Neural cell (in vitro differentiated cells): ENCODE measurements around the gene IL6ST. TPM values are rescaled to one million over a fixed set of nuclear protein-coding genes. Genes with fewer than 3 reads are reported as not detected.

Experiments
- H2AFZ ChIP-seq: fragments of 200-600, 300-800 bp; sonication (generic), shearing (Covaris generic); 2 replicates; pipeline ENCODE4 v1.6.0; 2014; ENCODE audit warnings: low read depth, mild to moderate bottlenecking, antibody characterized with exemption, low read length, moderate library complexity
- H3F3A ChIP-seq: fragments of 200-600 bp; shearing (Covaris generic); 2 replicates; pipeline ENCODE4 v1.6.1; 2016; ENCODE audit warnings: mild to moderate bottlenecking, moderate library complexity, mixed read lengths, antibody characterized with exemption, low read length; ENCODE audit not compliant: insufficient read depth, poor library complexity, severe bottlenecking
- H3K27ac ChIP-seq: fragments of 200-600, 300-800 bp; sonication (generic), shearing (Covaris generic); 2 replicates; pipeline ENCODE4 v1.5.1; 2014; ENCODE audit warnings: mild to moderate bottlenecking, low read length, moderate library complexity
- H3K27me3 ChIP-seq: fragments of 300-800, 200-600 bp; sonication (generic), shearing (Covaris generic); 2 replicates; pipeline ENCODE4 v1.6.0; 2014; ENCODE audit warnings: mild to moderate bottlenecking, low read depth, low read length, moderate library complexity; ENCODE audit not compliant: insufficient read depth
- H3K36me3 ChIP-seq: fragments of 300-800, 200-600 bp; sonication (generic), shearing (Covaris generic); 2 replicates; pipeline ENCODE4 v1.5.1; 2014; ENCODE audit warnings: mild to moderate bottlenecking, antibody characterized with exemption, low read length, moderate library complexity; ENCODE audit not compliant: insufficient read depth
- H3K4me2 ChIP-seq: fragments of 300-800, 200-600 bp; sonication (generic), shearing (Covaris generic); 2 replicates; pipeline ENCODE4 v1.6.0; 2014; ENCODE audit warnings: mild to moderate bottlenecking, low read length
- H3K4me3 ChIP-seq: fragments of 300-800, 200-600 bp; sonication (generic), shearing (Covaris generic); 2 replicates; pipeline ENCODE4 v1.5.1; 2014; ENCODE audit warnings: mild to moderate bottlenecking, low read length, moderate library complexity
- H3K79me2 ChIP-seq: fragments of 200-600 bp; shearing (Covaris generic); replicated peaks from 2 replicates; pipeline ENCODE4 v1.6.0; 2014; ENCODE audit warnings: mild to moderate bottlenecking, low read length, moderate library complexity; ENCODE audit not compliant: insufficient read depth
- H3K9ac ChIP-seq: fragments of 300-800, 200-600 bp; sonication (generic), shearing (Covaris generic); 2 replicates; pipeline ENCODE4 v1.6.1; 2016; ENCODE audit warnings: mild to moderate bottlenecking, low read length, mixed read lengths
- H3K9me2 ChIP-seq: fragments of 200-600 bp; shearing (Covaris generic); 2 replicates; pipeline ENCODE4 v1.6.1; 2016; ENCODE audit warnings: mild to moderate bottlenecking, low read length, mixed read lengths; ENCODE audit not compliant: insufficient read depth
- H3K9me3 ChIP-seq: fragments of 200-600, 300-800 bp; sonication (generic), shearing (Covaris generic); 2 replicates; pipeline ENCODE4 v1.6.1; 2016; ENCODE audit warnings: mild to moderate bottlenecking, mixed run types, low read length, moderate library complexity, mixed read lengths
- H4K20me1 ChIP-seq: fragments of 200-600 bp; shearing (Covaris generic); 2 replicates; pipeline ENCODE4 v1.6.1; 2016; ENCODE audit warnings: mild to moderate bottlenecking, mixed run types; ENCODE audit not compliant: insufficient read depth
- EP300 ChIP-seq: fragments of 450-650 bp; conservative IDR thresholded peaks from 2 replicates; pipeline ENCODE4 v1.6.1; 2014; ENCODE audit warnings: antibody characterized with exemption, mild to moderate bottlenecking, moderate library complexity; ENCODE audit not compliant: poor library complexity, severe bottlenecking
- EZH2 ChIP-seq: fragments of 200-600, 300-800 bp; shearing (Covaris generic), sonication (generic); IDR thresholded peaks from 2 replicates; pipeline ENCODE4 v1.6.1; 2014; ENCODE audit warnings: antibody characterized with exemption, low read length, borderline replicate concordance, mild to moderate bottlenecking; ENCODE audit not compliant: insufficient read depth, poor library complexity, severe bottlenecking
- MXI1 ChIP-seq: fragments of 450-650 bp; conservative IDR thresholded peaks from 2 replicates; pipeline ENCODE4 v1.6.1; 2014; ENCODE audit warnings: antibody characterized with exemption, mild to moderate bottlenecking; ENCODE audit not compliant: poor library complexity, severe bottlenecking
- POLR2AphosphoS5 ChIP-seq: IDR thresholded peaks from 2 replicates; pipeline ENCODE4 v1.6.1; 2012
- RAD21 ChIP-seq: fragments of 450-650 bp; conservative IDR thresholded peaks from 2 replicates; pipeline ENCODE4 v1.6.1; 2014; ENCODE audit warnings: antibody characterized with exemption, mild to moderate bottlenecking, moderate library complexity
- SMC3 ChIP-seq: fragments of 450-650 bp; conservative IDR thresholded peaks from 2 replicates; pipeline ENCODE4 v1.6.1; 2014; ENCODE audit warnings: antibody characterized with exemption, mild to moderate bottlenecking, moderate library complexity; ENCODE audit not compliant: poor library complexity
- TAF1 ChIP-seq: IDR thresholded peaks from 2 replicates; pipeline ENCODE4 v1.6.1; 2012; ENCODE audit warnings: low read depth
- polyA plus RNA-seq: library from polyadenylated mRNA; depleted of rRNA; stranded (reverse); fragments of >200 nt; gene quantifications from 2 replicates; pipeline ENCODE4 v1.2.3, GENCODE V29; 2014
- TF ChIP-seq, protein P1 (sequence below): IDR thresholded peaks from 2 replicates; pipeline ENCODE4 v1.6.1; 2012; ENCODE audit warnings: borderline replicate concordance
- TF ChIP-seq, protein P2 (sequence below): fragments of 450-650 bp; IDR thresholded peaks from 2 replicates; pipeline ENCODE4 v1.5.1; 2014; ENCODE audit warnings: antibody characterized with exemption, mild to moderate bottlenecking, moderate library complexity; ENCODE audit not compliant: poor library complexity, severe bottlenecking

Gene IL6ST
- polyA plus RNA-seq, 1 donor from 2014 or later = 19.7 TPM

DNA sequence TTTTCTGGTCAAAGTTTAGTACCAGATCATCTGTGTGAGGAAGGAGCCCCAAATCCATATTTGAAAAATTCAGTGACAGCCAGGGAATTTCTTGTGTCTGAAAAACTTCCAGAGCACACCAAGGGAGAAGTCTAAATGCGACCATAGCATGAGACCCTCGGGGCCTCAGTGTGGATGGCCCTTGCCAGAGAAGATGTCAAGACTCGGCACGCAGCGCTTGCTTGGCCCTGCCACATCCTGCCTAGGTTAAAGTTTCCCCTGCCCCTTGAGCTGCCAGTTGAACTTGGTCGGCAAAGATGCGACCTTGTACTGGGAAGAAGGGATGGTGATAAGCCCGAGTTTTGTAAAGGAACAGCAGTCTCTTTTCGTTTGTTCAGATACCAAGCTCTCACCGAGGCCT, 77.8 kb downstream of the IL6ST start:
- Histone ChIP-seq H3K27me3 (no peaks in the 10 kb centered on the region), H3K9me3 (no peaks in the 10 kb centered on the region), H3K4me3 (no peak overlapping the region), H3K36me3 (no peaks in the 10 kb centered on the region), H2AFZ (no peak overlapping the region), H3K4me2 (no peak overlapping the region), H3F3A (no peaks in the 10 kb centered on the region), H3K27ac (no peak overlapping the region), H3K79me2 (no peaks in the 10 kb centered on the region), H3K9me2 (no peaks in the 10 kb centered on the region), H4K20me1 (no peaks in the 10 kb centered on the region), H3K9ac (no peak overlapping the region)
- TF ChIP-seq SMC3 (no peak), TAF1 (no peak)

DNA sequence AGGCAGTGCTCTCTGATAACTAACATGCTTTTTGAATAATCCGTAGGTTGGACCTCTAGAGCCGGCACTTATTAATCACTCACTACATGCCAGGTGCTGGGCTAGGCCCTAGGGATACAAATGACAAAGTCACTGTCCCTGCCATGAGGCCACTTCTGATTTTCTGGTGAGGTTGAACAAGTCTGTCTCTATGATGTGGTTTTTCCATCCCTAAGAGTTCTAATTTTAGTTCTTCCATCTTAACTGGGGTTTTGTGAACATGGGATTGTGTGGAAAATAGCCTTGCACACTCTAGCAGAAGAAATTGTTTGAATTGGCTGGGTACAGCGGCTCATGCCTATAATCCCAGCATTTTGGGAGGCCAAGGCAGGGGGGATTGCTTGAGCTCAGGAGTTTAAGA, 79.0 kb downstream of the IL6ST start:
- H3K9me3 ChIP-seq = no peaks in the 10 kb centered on the region
- H3K9me2 ChIP-seq = no peaks in the 10 kb centered on the region
- H3F3A ChIP-seq = no peaks in the 10 kb centered on the region
- H3K4me2 ChIP-seq = no peak overlapping the region
- H3K36me3 ChIP-seq = no peaks in the 10 kb centered on the region
- no peak overlapping the region for H3K27ac ChIP-seq
- no peak overlapping the region for H3K9ac ChIP-seq
- no peaks in the 10 kb centered on the region for H3K79me2 ChIP-seq
- H4K20me1 ChIP-seq = no peaks in the 10 kb centered on the region
- no peaks in the 10 kb centered on the region for H3K27me3 ChIP-seq
- H3K4me3 ChIP-seq = no peak overlapping the region
- TF ChIP-seq MXI1 (no peak), POLR2AphosphoS5 (no peak), EZH2 (no peak), EP300 (no peak), SMC3 (no peak), RAD21 (no peak), TAF1 (no peak)
- TF ChIP-seq, protein P1, sequence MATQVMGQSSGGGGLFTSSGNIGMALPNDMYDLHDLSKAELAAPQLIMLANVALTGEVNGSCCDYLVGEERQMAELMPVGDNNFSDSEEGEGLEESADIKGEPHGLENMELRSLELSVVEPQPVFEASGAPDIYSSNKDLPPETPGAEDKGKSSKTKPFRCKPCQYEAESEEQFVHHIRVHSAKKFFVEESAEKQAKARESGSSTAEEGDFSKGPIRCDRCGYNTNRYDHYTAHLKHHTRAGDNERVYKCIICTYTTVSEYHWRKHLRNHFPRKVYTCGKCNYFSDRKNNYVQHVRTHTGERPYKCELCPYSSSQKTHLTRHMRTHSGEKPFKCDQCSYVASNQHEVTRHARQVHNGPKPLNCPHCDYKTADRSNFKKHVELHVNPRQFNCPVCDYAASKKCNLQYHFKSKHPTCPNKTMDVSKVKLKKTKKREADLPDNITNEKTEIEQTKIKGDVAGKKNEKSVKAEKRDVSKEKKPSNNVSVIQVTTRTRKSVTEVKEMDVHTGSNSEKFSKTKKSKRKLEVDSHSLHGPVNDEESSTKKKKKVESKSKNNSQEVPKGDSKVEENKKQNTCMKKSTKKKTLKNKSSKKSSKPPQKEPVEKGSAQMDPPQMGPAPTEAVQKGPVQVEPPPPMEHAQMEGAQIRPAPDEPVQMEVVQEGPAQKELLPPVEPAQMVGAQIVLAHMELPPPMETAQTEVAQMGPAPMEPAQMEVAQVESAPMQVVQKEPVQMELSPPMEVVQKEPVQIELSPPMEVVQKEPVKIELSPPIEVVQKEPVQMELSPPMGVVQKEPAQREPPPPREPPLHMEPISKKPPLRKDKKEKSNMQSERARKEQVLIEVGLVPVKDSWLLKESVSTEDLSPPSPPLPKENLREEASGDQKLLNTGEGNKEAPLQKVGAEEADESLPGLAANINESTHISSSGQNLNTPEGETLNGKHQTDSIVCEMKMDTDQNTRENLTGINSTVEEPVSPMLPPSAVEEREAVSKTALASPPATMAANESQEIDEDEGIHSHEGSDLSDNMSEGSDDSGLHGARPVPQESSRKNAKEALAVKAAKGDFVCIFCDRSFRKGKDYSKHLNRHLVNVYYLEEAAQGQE = no peak
- TF ChIP-seq, protein P2, sequence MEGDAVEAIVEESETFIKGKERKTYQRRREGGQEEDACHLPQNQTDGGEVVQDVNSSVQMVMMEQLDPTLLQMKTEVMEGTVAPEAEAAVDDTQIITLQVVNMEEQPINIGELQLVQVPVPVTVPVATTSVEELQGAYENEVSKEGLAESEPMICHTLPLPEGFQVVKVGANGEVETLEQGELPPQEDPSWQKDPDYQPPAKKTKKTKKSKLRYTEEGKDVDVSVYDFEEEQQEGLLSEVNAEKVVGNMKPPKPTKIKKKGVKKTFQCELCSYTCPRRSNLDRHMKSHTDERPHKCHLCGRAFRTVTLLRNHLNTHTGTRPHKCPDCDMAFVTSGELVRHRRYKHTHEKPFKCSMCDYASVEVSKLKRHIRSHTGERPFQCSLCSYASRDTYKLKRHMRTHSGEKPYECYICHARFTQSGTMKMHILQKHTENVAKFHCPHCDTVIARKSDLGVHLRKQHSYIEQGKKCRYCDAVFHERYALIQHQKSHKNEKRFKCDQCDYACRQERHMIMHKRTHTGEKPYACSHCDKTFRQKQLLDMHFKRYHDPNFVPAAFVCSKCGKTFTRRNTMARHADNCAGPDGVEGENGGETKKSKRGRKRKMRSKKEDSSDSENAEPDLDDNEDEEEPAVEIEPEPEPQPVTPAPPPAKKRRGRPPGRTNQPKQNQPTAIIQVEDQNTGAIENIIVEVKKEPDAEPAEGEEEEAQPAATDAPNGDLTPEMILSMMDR = no peak
- H2AFZ ChIP-seq = no peak overlapping the region

DNA sequence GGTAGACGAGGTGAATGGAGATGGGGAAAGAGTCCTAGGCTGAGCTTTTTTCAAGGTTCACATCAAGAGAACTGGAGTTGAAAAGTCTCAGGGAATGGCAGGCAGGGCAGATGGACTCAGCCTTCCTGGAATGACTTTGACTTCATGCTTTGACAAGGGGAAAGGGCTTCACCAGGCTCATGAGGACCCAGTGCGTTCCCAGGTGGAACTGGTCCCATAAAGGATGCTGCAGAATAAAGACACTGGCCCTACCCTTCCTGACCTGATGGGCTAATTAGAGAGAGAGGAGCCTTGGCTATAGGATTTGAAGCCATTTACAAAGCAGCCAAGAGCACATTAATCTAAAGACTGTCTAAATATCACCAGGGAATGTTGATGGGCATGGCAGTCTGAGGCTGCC, 79.8 kb downstream of the IL6ST start:
- H2AFZ ChIP-seq = no peak overlapping the region
- no peak overlapping the region for H3K27ac ChIP-seq
- TF ChIP-seq MXI1 (no peak), RAD21 (no peak), POLR2AphosphoS5 (no peak), EP300 (no peak)
- TF ChIP-seq, protein P2 = no peak
- TF ChIP-seq, protein P1 = no peak
- H3K9me3 ChIP-seq = no peaks in the 10 kb centered on the region
- no peaks in the 10 kb centered on the region for H3F3A ChIP-seq
- no peak overlapping the region for H3K4me3 ChIP-seq
- H3K9me2 ChIP-seq = no peaks in the 10 kb centered on the region
- no peak overlapping the region for H3K9ac ChIP-seq
- no peaks in the 10 kb centered on the region for H3K36me3 ChIP-seq
- no peak overlapping the region for H3K4me2 ChIP-seq
- H4K20me1 ChIP-seq = no peaks in the 10 kb centered on the region
- no peaks in the 10 kb centered on the region for H3K27me3 ChIP-seq
- no peaks in the 10 kb centered on the region for H3K79me2 ChIP-seq
